Neural cell (in vitro differentiated cells): Measurements from ENCODE around the gene CHST8.

Source experiments
- CTCF ChIP-seq: fragments of 450-650 bp; IDR thresholded peaks from 2 replicates; pipeline ENCODE4 v1.5.1; 2014; ENCODE audit warnings: antibody characterized with exemption, mild to moderate bottlenecking, moderate library complexity; ENCODE audit not compliant: poor library complexity, severe bottlenecking
- EP300 ChIP-seq: fragments of 450-650 bp; conservative IDR thresholded peaks from 2 replicates; pipeline ENCODE4 v1.6.1; 2014; ENCODE audit warnings: antibody characterized with exemption, mild to moderate bottlenecking, moderate library complexity; ENCODE audit not compliant: poor library complexity, severe bottlenecking
- EZH2 ChIP-seq: fragments of 200-600, 300-800 bp; shearing (Covaris generic), sonication (generic); IDR thresholded peaks from 2 replicates; pipeline ENCODE4 v1.6.1; 2014; ENCODE audit warnings: antibody characterized with exemption, low read length, borderline replicate concordance, mild to moderate bottlenecking; ENCODE audit not compliant: insufficient read depth, poor library complexity, severe bottlenecking

- TF ChIP-seq CTCF: no peak
- TF ChIP-seq EZH2: no peak
- no peak for TF ChIP-seq EP300
Observed at GRCh38 chr19:33811246-33811645, 189.5 kb downstream of the CHST8 start.
